Measurements from ENCODE around the gene SLF2.

DNA sequence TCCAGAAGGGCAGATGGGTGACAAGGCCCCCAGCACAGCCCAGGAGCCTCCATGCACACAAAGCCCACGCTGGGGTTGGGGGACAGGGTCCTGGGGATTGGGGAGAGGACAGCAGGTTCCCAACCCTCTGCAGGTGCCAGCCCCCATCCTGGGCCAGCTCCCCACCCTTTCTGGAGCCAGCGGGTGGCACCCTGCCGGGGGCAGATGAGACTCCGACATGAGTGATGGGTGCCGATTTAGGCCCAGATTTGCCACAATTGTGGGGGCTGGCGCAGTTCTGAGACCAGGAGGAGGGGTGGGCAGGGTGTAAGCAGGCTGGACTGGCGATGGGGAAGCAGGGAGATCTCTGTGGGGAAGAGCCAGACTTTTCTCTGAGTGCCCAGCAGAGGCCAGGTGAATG is 49.3 kb upstream of the SLF2 start:
- no peak for TF ChIP-seq POLR2A (IDR thresholded peaks at IDR 0.05)
- TF ChIP-seq, protein P1, sequence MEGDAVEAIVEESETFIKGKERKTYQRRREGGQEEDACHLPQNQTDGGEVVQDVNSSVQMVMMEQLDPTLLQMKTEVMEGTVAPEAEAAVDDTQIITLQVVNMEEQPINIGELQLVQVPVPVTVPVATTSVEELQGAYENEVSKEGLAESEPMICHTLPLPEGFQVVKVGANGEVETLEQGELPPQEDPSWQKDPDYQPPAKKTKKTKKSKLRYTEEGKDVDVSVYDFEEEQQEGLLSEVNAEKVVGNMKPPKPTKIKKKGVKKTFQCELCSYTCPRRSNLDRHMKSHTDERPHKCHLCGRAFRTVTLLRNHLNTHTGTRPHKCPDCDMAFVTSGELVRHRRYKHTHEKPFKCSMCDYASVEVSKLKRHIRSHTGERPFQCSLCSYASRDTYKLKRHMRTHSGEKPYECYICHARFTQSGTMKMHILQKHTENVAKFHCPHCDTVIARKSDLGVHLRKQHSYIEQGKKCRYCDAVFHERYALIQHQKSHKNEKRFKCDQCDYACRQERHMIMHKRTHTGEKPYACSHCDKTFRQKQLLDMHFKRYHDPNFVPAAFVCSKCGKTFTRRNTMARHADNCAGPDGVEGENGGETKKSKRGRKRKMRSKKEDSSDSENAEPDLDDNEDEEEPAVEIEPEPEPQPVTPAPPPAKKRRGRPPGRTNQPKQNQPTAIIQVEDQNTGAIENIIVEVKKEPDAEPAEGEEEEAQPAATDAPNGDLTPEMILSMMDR (IDR thresholded peaks at IDR 0.05): no peak
